Activated naive CD8-positive, alpha-beta T cell treated with anti-CD3 and anti-CD28 coated beads, Interleukin-2, amount 50 U/mL, for 24 hours (primary cell): Measurements from ENCODE around the gene PHOSPHO1.

Source experiments
- ATAC-seq: fragments of 150-1000 bp; cut with Tn5 transposase; one replicate; pipeline ENCODE4 v1.10.0; 2021
- DNase-seq: peaks from one replicate; pipeline ENCODE4 v3.0.0; 2021
- H3K27ac Mint-ChIP-seq: one replicate; pipeline ENCODE4 v1.8.0; 2021; ENCODE audit warnings: mild to moderate bottlenecking, mixed read lengths
- H3K27me3 Mint-ChIP-seq: one replicate; pipeline ENCODE4 v1.8.0; 2021; ENCODE audit warnings: mixed read lengths
- H3K36me3 Mint-ChIP-seq: one replicate; pipeline ENCODE4 v1.8.0; 2021; ENCODE audit warnings: low read depth, mixed read lengths
- H3K4me1 Mint-ChIP-seq: one replicate; pipeline ENCODE4 v1.8.0; 2021; ENCODE audit warnings: mixed read lengths
- H3K4me3 Mint-ChIP-seq: one replicate; pipeline ENCODE4 v1.8.0; 2021; ENCODE audit warnings: mild to moderate bottlenecking, moderate library complexity, mixed read lengths
- H3K9me3 Mint-ChIP-seq: one replicate; pipeline ENCODE4 v1.8.0; 2021; ENCODE audit warnings: mixed read lengths

The PHOSPHO1 gene

DNA sequence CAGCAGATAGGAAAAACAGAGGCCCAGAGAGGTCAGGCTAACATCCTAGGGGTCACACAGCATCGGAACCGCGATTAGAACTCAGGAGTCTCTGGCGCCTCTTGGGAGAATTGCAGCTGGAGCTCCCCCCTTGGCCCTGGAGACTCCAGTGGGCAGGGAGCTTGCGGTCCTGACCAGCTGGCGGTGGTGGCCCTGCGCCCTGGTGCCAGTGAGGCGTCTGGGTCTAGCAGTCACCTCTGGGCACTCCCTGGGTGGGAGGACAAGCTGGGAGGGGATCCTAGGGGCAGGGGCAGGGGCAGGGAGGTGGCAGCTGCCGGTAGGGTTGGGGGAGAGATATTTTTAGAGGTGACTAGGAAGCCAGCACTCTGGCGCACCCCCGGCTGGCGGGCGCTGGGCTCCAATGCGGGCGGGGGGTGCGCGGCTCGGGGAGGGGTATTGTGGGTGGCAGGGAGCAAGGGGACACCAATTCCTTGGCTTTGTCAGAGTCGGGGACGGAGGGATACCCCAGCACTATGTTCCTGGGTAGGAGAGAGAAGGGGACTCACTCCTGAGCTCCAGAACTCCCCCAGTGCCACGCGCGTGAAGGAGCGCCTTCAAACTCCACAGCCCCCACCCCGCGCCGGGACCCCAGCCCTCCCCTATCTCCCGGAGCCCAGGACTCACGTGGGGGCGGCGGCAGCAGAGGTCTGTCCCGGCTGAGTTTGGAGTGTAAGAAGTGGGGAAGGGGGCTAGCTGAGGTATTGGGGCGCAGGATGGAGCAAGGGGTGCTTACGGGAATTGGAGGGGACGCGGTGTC, 584 bp downstream of the PHOSPHO1 start:
- Mint-ChIP-seq H3K4me3 (peak overlapping the region; percentile 81), H3K36me3 (no peaks in the 10 kb centered on the region), H3K27me3 (peaks cover 29% of the 10 kb centered on the region), H3K9me3 (no peaks in the 10 kb centered on the region), H3K4me1 (peaks cover 18% of the 10 kb centered on the region), H3K27ac (no peak overlapping the region)
- DNase-seq: no peak
- no peak for ATAC-seq

- no peaks in the 10 kb centered on the region for H3K36me3 Mint-ChIP-seq
- ATAC-seq (no peak), DNase-seq (no peak)
- peaks cover 21% of the 10 kb centered on the region for H3K4me1 Mint-ChIP-seq
- H3K9me3 Mint-ChIP-seq: no peaks in the 10 kb centered on the region
- H3K4me3 Mint-ChIP-seq: no peak overlapping the region
- no peak overlapping the region for H3K27ac Mint-ChIP-seq
- H3K27me3 Mint-ChIP-seq: peaks cover 32% of the 10 kb centered on the region
These were observed 1.3 kb downstream of the PHOSPHO1 start for GRCh38 chr17:49229076-49229804.

DNA sequence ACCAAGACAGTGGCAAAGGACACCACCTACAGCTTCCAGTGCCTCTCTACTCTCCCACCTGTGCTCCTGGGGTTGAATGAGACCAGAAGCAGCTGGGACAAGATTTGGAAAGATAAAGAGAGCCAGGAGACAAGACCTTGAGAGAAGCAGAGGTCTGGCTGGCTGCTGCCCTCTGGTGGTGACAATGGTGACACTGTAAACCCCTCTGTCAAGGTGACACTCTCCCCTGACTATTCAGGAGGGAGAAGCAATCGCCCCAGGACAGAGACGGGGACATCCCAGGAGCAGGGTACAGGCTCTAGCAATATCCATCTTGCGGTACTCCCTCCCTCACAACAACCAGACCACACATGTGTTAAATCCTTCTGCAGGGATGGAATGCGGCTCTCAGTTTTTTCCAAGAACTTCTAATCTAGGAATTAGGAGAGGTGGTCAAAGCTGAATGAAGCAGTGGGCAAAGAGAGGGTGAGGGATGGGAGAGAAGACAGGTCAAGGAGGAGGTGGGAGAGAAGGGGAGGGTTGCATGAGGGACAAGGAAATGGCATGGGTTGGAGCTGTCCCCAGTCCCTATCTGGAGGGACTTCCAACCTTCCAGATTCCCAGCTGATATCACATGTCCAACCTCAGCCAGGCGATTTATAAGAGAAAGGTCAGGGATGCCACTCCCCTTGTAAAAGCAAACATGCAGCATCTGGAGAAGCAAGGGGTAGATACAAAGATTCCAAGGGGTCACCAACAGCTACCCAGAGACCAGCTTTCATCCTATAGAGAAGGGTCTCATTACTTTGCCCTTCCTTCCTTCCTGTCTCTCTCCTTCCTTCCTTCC, 2.9 kb downstream of the PHOSPHO1 start:
- peak; percentile 82 for DNase-seq
- Mint-ChIP-seq H3K36me3 (peaks cover 2% of the 10 kb centered on the region), H3K4me1 (peaks cover 35% of the 10 kb centered on the region), H3K27me3 (peaks cover 37% of the 10 kb centered on the region), H3K27ac (no peak overlapping the region), H3K9me3 (no peaks in the 10 kb centered on the region), H3K4me3 (no peak overlapping the region)
- peak; percentile 47 for ATAC-seq

- DNase-seq (no peak), ATAC-seq (no peak)
- no peaks in the 10 kb centered on the region for H3K9me3 Mint-ChIP-seq
- H3K4me3 Mint-ChIP-seq: no peak overlapping the region
- H3K4me1 Mint-ChIP-seq: peaks cover 37% of the 10 kb centered on the region
- peaks cover 36% of the 10 kb centered on the region for H3K27me3 Mint-ChIP-seq
- H3K36me3 Mint-ChIP-seq: peaks cover 5% of the 10 kb centered on the region
- no peak overlapping the region for H3K27ac Mint-ChIP-seq
These were observed 3.7 kb downstream of the PHOSPHO1 start for GRCh38 chr17:49226771-49227435.

DNA sequence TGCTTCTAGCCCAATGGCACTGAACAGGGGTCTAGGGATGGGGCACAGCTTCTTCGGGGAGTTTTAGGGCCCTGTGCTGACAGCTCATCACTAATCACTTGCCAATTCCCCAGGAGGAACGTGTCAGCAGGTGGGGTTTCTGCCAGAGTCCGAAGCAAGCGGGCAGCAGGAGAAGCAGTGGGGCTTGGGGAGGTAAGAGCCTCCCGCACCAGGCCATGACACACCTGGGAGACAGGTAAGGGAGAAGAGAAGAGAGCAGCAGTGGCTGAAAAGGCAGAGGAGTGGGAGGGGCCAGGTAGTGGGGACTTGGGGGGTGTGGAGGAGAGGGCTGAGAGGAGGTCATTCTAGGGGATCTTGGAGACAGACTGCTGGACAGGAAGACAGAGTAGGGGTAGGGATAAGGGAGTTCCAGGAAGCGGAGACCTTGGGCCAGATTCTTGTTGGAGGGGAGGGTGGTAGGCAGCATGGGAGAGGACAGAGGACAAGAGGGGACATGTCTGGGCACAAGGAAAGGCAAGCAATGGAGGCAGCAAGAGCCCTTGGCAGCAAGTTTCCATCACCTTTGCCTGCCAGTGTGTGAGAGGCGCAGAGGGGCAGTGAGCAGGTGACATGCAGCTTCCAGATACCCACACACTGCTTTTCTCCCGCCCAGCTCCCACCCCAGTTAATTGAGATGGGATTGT, 4.9 kb downstream of the PHOSPHO1 start:
- peaks cover 30% of the 10 kb centered on the region for H3K27me3 Mint-ChIP-seq
- peaks cover 5% of the 10 kb centered on the region for H3K36me3 Mint-ChIP-seq
- no peak overlapping the region for H3K4me3 Mint-ChIP-seq
- no peaks in the 10 kb centered on the region for H3K9me3 Mint-ChIP-seq
- DNase-seq (no peak), ATAC-seq (no peak)
- no peak overlapping the region for H3K27ac Mint-ChIP-seq
- peaks cover 33% of the 10 kb centered on the region for H3K4me1 Mint-ChIP-seq

DNA sequence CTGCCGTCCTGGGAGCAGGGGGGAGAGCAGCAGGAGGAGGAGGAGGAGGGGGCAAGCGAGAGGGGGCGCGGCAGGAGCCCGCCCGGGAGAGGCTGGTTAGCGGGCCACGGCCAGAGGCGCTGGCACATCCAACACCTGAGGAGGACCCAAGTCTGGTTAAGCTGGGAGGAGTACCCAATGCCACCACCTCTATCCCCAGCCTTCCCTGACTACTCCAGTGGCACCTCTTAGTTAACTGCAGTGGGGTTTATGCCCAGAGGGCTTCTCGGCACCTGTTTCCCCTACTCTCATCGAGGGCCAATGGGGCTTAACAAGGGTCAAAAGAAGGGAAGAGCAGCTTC, 5.6 kb downstream of the PHOSPHO1 start:
- no peaks in the 10 kb centered on the region for H3K9me3 Mint-ChIP-seq
- H3K36me3 Mint-ChIP-seq: peaks cover 8% of the 10 kb centered on the region
- H3K4me1 Mint-ChIP-seq: peaks cover 33% of the 10 kb centered on the region
- peak overlapping the region; percentile 32 for H3K4me3 Mint-ChIP-seq
- no peak for ATAC-seq
- H3K27me3 Mint-ChIP-seq: peaks cover 30% of the 10 kb centered on the region
- no peak overlapping the region for H3K27ac Mint-ChIP-seq
- DNase-seq: no peak

DNA sequence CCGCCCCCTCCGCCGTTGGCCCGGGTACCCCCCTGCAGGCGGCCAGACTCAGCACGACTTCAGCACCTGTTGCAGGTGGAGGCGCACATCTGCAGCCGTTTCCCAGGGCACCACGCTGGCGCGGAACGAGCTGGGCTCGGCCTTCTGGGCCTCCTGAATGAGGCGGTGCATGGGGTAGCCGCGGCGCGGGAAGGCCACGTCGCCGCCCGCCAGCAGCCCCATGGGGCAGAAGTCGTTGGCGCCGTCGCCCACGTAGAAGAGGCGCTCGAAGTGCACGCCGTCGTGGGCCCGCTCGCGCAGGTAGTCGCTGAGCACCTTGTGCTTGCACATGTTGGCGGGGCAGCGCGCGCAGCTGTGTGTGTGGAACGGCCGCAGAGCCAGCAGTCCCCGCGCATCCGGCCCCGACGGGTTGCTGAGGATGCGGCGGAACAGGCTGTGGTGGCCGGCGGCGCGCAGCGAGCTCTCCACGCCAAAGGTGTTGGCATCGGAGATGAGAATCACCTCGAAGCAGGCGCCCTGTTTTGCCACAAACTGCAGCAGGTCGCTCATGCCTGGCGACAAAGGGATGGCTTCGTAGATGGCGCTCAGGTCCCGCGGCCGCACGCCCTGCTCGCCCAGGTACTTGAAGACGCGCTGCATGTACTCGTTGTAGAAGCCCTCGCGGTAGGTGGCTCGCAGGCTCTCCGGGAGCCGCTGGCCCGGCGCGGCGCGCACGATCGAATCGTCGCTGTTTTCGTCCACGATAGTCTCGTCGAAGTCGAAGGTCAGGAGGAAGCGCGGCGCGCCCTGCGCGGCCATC, 6.2 kb downstream of the PHOSPHO1 start:
- H3K36me3 Mint-ChIP-seq: peaks cover 8% of the 10 kb centered on the region
- H3K4me1 Mint-ChIP-seq: peaks cover 35% of the 10 kb centered on the region
- H3K27ac Mint-ChIP-seq: no peak overlapping the region
- H3K27me3 Mint-ChIP-seq: peaks cover 25% of the 10 kb centered on the region
- ATAC-seq: peak; percentile 25
- peak overlapping the region; percentile 61 for H3K4me3 Mint-ChIP-seq
- no peaks in the 10 kb centered on the region for H3K9me3 Mint-ChIP-seq
- DNase-seq: peak; percentile 46

DNA sequence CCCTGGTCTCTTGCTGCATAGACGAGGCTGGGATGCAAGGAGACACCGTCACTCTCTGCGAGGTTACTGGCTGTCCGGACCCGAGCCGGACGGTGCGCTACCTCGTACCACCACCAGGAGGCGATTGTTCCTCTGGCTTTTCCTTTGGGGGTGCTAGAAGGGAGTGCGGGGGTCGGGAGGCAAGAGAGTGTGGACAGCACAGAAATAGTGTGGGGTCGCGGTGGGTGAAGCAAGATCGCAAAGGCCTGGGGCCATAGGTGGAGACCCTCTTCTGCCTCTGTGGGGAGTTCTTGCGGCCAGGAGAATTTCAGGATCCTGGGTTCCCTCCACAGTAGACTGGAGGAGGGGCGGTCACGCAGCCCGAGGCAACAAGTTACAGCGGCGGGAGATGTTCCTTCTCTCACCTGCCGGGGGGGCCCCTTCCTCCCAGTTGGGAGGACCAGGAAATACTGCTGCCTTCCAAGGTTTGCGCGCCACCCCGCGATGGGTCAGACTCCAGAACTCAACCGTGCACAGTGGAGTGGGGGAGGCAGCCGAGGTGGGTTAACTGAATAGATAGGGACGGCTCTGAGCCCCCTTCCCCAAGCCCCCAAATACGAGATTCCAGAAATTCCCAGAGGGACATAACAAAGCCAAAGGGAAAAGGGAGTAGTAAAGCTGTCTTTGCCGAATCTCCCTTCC, 6.9 kb downstream of the PHOSPHO1 start:
- peak; percentile 26 for ATAC-seq
- peaks cover 38% of the 10 kb centered on the region for H3K4me1 Mint-ChIP-seq
- H3K4me3 Mint-ChIP-seq: peak overlapping the region; percentile 61
- no peaks in the 10 kb centered on the region for H3K9me3 Mint-ChIP-seq
- H3K27me3 Mint-ChIP-seq: peaks cover 19% of the 10 kb centered on the region
- DNase-seq: peak; percentile 84
- peaks cover 11% of the 10 kb centered on the region for H3K36me3 Mint-ChIP-seq
- H3K27ac Mint-ChIP-seq: no peak overlapping the region

DNA sequence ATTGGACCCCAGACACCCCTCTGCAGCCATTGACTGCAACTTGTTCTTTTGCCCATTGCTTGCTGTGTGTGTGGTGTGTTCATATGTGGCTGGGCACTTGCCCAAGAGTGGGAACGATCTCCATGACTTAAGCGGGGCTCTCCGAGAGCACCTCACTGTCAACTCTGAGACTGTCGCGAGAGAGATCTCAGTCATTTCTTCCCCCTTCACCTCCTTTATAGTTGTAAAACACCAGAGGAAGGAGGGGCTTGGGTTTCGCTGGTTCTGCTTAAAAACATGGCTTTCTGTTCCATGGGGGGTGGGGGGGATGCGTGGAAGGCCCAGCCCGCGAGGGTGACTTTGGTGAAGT, 7.4 kb downstream of the PHOSPHO1 start:
- ATAC-seq (no peak), DNase-seq (no peak)
- H3K27me3 Mint-ChIP-seq: peaks cover 19% of the 10 kb centered on the region
- peak overlapping the region; percentile 61 for H3K4me3 Mint-ChIP-seq
- H3K4me1 Mint-ChIP-seq: peaks cover 44% of the 10 kb centered on the region
- H3K27ac Mint-ChIP-seq: peak overlapping the region; percentile 26
- H3K36me3 Mint-ChIP-seq: peaks cover 15% of the 10 kb centered on the region
- H3K9me3 Mint-ChIP-seq: no peaks in the 10 kb centered on the region

DNA sequence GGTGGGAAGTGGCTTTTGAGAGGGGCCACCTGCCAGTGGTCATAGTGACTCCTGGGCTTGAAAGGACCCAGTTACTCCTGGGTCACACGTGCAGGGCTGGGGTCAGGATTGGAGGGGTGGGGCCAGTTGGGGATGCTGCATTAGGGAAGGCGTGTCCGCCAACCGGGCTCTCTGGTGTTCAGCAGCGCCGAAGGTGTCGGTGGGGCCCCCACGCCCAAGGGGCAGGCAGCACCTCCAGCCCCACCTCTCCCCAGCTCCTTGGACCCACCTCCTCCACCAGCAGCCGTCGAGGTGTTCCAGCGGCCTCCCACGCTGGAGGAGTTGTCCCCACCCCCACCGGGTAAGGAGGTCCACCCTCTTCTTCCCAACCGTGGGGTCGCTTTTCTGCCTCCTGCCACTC, 10.6 kb downstream of the PHOSPHO1 start:
- Mint-ChIP-seq H3K27ac (no peak overlapping the region), H3K4me1 (peaks cover 66% of the 10 kb centered on the region), H3K36me3 (peaks cover 32% of the 10 kb centered on the region)

GRCh38 chr17:49218941-49219913, 11.4 kb downstream of the PHOSPHO1 start:
- H3K4me1 Mint-ChIP-seq: peaks cover 69% of the 10 kb centered on the region
- H3K27ac Mint-ChIP-seq: peak overlapping the region; percentile 91
- peaks cover 37% of the 10 kb centered on the region for H3K36me3 Mint-ChIP-seq
- ATAC-seq: peak; percentile 58
- H3K27me3 Mint-ChIP-seq: peaks cover 8% of the 10 kb centered on the region
- peak overlapping the region; percentile 74 for H3K4me3 Mint-ChIP-seq
- DNase-seq: peak; percentile 66
- H3K9me3 Mint-ChIP-seq: no peaks in the 10 kb centered on the region

More for the DNA sequence above, 10.6 kb downstream of the PHOSPHO1 start:
- ATAC-seq (no peak), DNase-seq (no peak)
- Mint-ChIP-seq H3K27me3 (peaks cover 10% of the 10 kb centered on the region), H3K4me3 (no peak overlapping the region), H3K9me3 (no peaks in the 10 kb centered on the region)
